GM12874 (cell line): Measurements from ENCODE around the gene SCD5.

Experiments used
- CTCF ChIP-seq: IDR thresholded peaks from 2 replicates; pipeline ENCODE4 v1.5.1; 2011; ENCODE audit warnings: low read depth, mild to moderate bottlenecking, control low read depth, low read length, moderate library complexity; ENCODE audit not compliant: insufficient read depth

The SCD5 gene

GRCh38 chr4:82630079-82630478 is 168.5 kb downstream of the SCD5 start:
- TF ChIP-seq CTCF = no peak

GRCh38 chr4:82629238-82630000 is 169.2 kb downstream of the SCD5 start:
- TF ChIP-seq CTCF = no peak

GRCh38 chr4:82626251-82626868 is 172.2 kb downstream of the SCD5 start:
- TF ChIP-seq CTCF = no peak

- no peak for TF ChIP-seq CTCF
Observed at GRCh38 chr4:82624819-82625218, 173.8 kb downstream of the SCD5 start.

GRCh38 chr4:82623121-82623683 is 175.4 kb downstream of the SCD5 start:
- TF ChIP-seq CTCF = no peak

GRCh38 chr4:82621251-82621650 is 177.3 kb downstream of the SCD5 start:
- TF ChIP-seq CTCF = no peak

- TF ChIP-seq CTCF = no peak
Observed at GRCh38 chr4:82620126-82620735, 178.4 kb downstream of the SCD5 start.
